Measurements from ENCODE around the gene DPH1.

Gene DPH1

GRCh38 chr17:2062571-2063183 is 32.7 kb downstream of the DPH1 start:
- no peak for DNase-seq

GRCh38 chr17:2063261-2064146 is 33.6 kb downstream of the DPH1 start:
- DNase-seq, result no peak

- no peak for DNase-seq
Measured at GRCh38 chr17:2064147-2064489, 34.2 kb downstream of the DPH1 start.

GRCh38 chr17:2064520-2064971 is 34.6 kb downstream of the DPH1 start:
- DNase-seq, result no peak

- DNase-seq, result no peak
Measured at GRCh38 chr17:2064980-2065785, 35.2 kb downstream of the DPH1 start.

- no peak for DNase-seq
Measured at GRCh38 chr17:2065949-2066400, 36.0 kb downstream of the DPH1 start.

GRCh38 chr17:2067048-2067561 is 37.2 kb downstream of the DPH1 start:
- no peak for DNase-seq

- DNase-seq, result no peak
Measured at GRCh38 chr17:2067608-2068024, 37.7 kb downstream of the DPH1 start.

- DNase-seq, result no peak
Measured at GRCh38 chr17:2068031-2068518, 38.1 kb downstream of the DPH1 start.

GRCh38 chr17:2068519-2069051 is 38.6 kb downstream of the DPH1 start:
- no peak for DNase-seq

GRCh38 chr17:2070241-2071023 is 40.5 kb downstream of the DPH1 start:
- no peak for DNase-seq

- no peak for DNase-seq
Measured at GRCh38 chr17:2071024-2071385, 41.1 kb downstream of the DPH1 start.

GRCh38 chr17:2071455-2072281 is 41.7 kb downstream of the DPH1 start:
- no peak for DNase-seq

- no peak for DNase-seq
Measured at GRCh38 chr17:2074919-2075318, 45.0 kb downstream of the DPH1 start.

- DNase-seq, result no peak
Measured at GRCh38 chr17:2075336-2076086, 45.6 kb downstream of the DPH1 start.

GRCh38 chr17:2076087-2076984 is 46.4 kb downstream of the DPH1 start:
- no peak for DNase-seq

- DNase-seq, result no peak
Measured at GRCh38 chr17:2077040-2077439, 47.1 kb downstream of the DPH1 start.

GRCh38 chr17:2081564-2081963 is 51.6 kb downstream of the DPH1 start:
- no peak for DNase-seq

All from SIG-M5 (cell line).